Ovary (tissue), 3 donors: ENCODE data around the gene SRSF6.

Experiments used
- CTCF ChIP-seq, 3 donors: fragments of 450-650 bp in 2 of 3; fragments of 200-600 bp in 1 of 3; IDR thresholded peaks; one replicate each; pipeline versions ENCODE4 v1.5.1 to v1.8.0; 2016 to 2022; ENCODE audit warnings: antibody characterized with exemption in 3 of 3, mild to moderate bottlenecking in 1 of 3
- EP300 ChIP-seq: sonication (generic); formaldehyde crosslinking; IDR thresholded peaks from one replicate; pipeline ENCODE4 v1.6.1; 2017; ENCODE audit warnings: antibody characterized with exemption
- POLR2A ChIP-seq: fragments of 450-650 bp; IDR thresholded peaks from one replicate; pipeline ENCODE4 v1.6.1; 2017; ENCODE audit warnings: antibody characterized with exemption, mild to moderate bottlenecking, moderate library complexity
- donor health status: DM: no; HTN: no; CAD: no.

GRCh38 chr20:43458422-43458924 is 777 bp downstream of the SRSF6 start:
- TF ChIP-seq CTCF (IDR thresholded peaks at IDR 0.05) (no peak), EP300 (no peak), POLR2A (no peak)
